ENCODE measurements around the gene C2orf92. TPM values are rescaled to one million over a fixed set of nuclear protein-coding genes. Genes with fewer than 3 reads are reported as not detected.

C2orf92 gene
- total and polyA plus RNA-seq, 2 donors (not counting 1 experiment from before 2014, with no cell fraction given) = 0.99 to 1.1 TPM

DNA sequence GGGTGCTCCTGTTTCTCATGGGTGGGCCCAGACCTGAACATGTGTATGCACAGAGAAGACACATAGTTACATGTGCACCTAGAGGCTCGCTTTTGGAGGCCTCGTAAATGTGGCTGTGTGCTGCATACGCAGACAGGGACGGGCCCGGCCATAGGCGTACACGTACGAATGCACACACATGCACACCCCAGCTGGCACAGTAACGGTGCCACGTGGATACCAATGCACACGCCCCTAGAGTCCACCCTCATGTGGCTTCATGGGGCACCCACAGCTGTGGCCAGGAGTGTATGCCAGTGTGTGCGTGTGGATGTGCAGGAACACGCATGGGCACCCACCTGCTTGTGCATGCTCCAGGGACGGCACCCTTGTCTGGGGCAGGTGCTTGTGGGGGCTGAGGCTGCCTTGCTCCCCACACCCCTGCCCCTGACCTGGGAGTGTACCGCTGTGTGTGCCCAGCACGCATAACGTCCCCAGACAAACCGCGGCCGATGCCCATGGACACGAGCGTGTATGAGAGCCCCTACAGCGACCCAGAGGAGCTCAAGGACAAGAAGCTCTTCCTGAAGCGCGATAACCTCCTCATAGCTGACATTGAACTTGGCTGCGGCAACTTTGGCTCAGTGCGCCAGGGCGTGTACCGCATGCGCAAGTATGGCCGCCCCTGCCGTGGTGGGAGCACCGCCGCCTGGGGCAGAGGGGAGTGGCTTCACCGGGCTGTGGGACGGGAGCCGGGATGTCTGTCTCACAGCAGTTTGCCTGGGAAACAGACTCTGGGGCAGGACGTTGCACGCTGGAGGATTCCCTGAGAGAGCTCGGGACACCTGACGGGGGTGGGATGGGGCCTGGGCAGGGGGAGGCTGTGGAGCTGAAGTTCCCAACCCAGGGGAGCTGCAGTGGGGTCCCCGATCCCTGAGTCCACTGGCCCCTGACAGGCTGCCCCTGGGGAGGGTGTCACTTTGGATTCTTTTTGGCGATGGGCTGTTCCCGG lies 64.8 kb downstream of the C2orf92 start:
- no peaks in the 10 kb centered on the region for H3K9me3 ChIP-seq (ENCODE audit: control insufficient read depth, insufficient read depth, low read depth, low read length)
- no peak for DNase-seq (ENCODE audit: low read depth in 2 of 2)
- no peak overlapping the region for H3K4me2 ChIP-seq (ENCODE audit: extremely low read depth, insufficient read depth, low read length)
- H3K27me3 ChIP-seq (ENCODE audit: control insufficient read depth, insufficient read depth, low read length) = no peaks in the 10 kb centered on the region
- TF ChIP-seq EZH2 (IDR thresholded peaks at IDR 0.05; ENCODE audit: low read length, missing control alignments) = no peak
- TF ChIP-seq, protein P1, sequence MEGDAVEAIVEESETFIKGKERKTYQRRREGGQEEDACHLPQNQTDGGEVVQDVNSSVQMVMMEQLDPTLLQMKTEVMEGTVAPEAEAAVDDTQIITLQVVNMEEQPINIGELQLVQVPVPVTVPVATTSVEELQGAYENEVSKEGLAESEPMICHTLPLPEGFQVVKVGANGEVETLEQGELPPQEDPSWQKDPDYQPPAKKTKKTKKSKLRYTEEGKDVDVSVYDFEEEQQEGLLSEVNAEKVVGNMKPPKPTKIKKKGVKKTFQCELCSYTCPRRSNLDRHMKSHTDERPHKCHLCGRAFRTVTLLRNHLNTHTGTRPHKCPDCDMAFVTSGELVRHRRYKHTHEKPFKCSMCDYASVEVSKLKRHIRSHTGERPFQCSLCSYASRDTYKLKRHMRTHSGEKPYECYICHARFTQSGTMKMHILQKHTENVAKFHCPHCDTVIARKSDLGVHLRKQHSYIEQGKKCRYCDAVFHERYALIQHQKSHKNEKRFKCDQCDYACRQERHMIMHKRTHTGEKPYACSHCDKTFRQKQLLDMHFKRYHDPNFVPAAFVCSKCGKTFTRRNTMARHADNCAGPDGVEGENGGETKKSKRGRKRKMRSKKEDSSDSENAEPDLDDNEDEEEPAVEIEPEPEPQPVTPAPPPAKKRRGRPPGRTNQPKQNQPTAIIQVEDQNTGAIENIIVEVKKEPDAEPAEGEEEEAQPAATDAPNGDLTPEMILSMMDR (conservative IDR thresholded peaks at IDR 0.05 in 1 of 2, IDR thresholded peaks at IDR 0.05 in 1 of 2; ENCODE audit: low read depth in 1 of 2, low read length in 2 of 2) = no peak
- H3K79me2 ChIP-seq (ENCODE audit: control insufficient read depth, insufficient read depth, low read length) = no peaks in the 10 kb centered on the region
- H4K20me1 ChIP-seq (ENCODE audit: control insufficient read depth, extremely low read depth, insufficient read depth, low read length) = no peaks in the 10 kb centered on the region
- H3K36me3 ChIP-seq (ENCODE audit: control insufficient read depth, insufficient read depth, low read length) = no peaks in the 10 kb centered on the region
- H3K9ac ChIP-seq (ENCODE audit: insufficient read depth, low read length) = no peak overlapping the region
- no peak overlapping the region for H3K27ac ChIP-seq (ENCODE audit: insufficient read depth, low read length)
- no peak overlapping the region for H3K4me3 ChIP-seq (replicated peaks in 1 of 4; ENCODE audit: control extremely low read depth in 1 of 4, insufficient read depth in 1 of 4, low read depth in 3 of 4, low read length in 4 of 4)
- H2AFZ ChIP-seq (ENCODE audit: low read length) = no peak overlapping the region
- H3K4me1 ChIP-seq (ENCODE audit: control insufficient read depth, extremely low read depth, insufficient read depth, low read length) = no peaks in the 10 kb centered on the region

DNA sequence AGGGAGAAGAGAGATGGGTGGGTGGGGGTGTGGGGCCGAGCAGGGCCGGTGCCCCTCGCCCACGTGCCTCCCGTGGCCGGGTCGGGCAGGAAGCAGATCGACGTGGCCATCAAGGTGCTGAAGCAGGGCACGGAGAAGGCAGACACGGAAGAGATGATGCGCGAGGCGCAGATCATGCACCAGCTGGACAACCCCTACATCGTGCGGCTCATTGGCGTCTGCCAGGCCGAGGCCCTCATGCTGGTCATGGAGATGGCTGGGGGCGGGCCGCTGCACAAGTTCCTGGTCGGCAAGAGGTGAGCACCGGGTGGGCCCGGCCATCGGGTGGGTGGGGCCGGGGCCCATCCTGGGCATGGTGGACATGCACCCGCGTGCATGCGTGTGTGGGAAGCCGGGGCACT lies 65.6 kb downstream of the C2orf92 start:
- Histone ChIP-seq H4K20me1 (ENCODE audit: control insufficient read depth, extremely low read depth, insufficient read depth, low read length) (no peaks in the 10 kb centered on the region), H3K79me2 (ENCODE audit: control insufficient read depth, insufficient read depth, low read length) (no peaks in the 10 kb centered on the region), H3K4me1 (ENCODE audit: control insufficient read depth, extremely low read depth, insufficient read depth, low read length) (no peaks in the 10 kb centered on the region), H3K4me2 (ENCODE audit: extremely low read depth, insufficient read depth, low read length) (no peak overlapping the region), H3K4me3 (replicated peaks in 1 of 4; ENCODE audit: control extremely low read depth in 1 of 4, insufficient read depth in 1 of 4, low read depth in 3 of 4, low read length in 4 of 4) (no peak overlapping the region), H3K36me3 (ENCODE audit: control insufficient read depth, insufficient read depth, low read length) (no peaks in the 10 kb centered on the region), H3K27ac (ENCODE audit: insufficient read depth, low read length) (no peak overlapping the region), H2AFZ (ENCODE audit: low read length) (no peak overlapping the region), H3K27me3 (ENCODE audit: control insufficient read depth, insufficient read depth, low read length) (no peaks in the 10 kb centered on the region), H3K9me3 (ENCODE audit: control insufficient read depth, insufficient read depth, low read depth, low read length) (no peaks in the 10 kb centered on the region), H3K9ac (ENCODE audit: insufficient read depth, low read length) (no peak overlapping the region)
- TF ChIP-seq, protein P1 (conservative IDR thresholded peaks at IDR 0.05 in 1 of 2, IDR thresholded peaks at IDR 0.05 in 1 of 2; ENCODE audit: low read depth in 1 of 2, low read length in 2 of 2) = no peak
- TF ChIP-seq EZH2 (IDR thresholded peaks at IDR 0.05; ENCODE audit: low read length, missing control alignments) = no peak
- DNase-seq (ENCODE audit: low read depth in 2 of 2) = no peak

DNA sequence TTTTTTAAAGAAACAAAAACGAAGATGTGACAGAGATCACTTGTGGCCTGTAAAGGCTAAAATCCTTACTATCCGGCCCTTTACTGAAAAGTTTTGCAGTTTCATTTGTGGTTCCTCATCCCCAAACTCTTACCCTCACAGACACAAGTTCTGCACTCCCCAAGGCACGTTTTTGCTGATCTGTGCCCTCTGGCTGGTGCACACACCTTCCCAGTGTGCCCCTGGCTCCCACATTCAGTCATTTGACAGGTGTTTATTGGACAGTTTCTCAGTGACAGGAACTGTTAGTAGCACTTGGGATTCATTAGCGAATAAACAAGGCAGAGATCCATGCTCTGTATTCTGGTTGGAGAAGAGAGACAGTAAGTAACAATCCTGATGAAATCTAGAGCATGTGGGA lies 66.7 kb downstream of the C2orf92 start:
- Histone ChIP-seq H3K27ac (ENCODE audit: insufficient read depth, low read length) (no peak overlapping the region), H3K4me2 (ENCODE audit: extremely low read depth, insufficient read depth, low read length) (no peak overlapping the region), H3K9ac (ENCODE audit: insufficient read depth, low read length) (no peak overlapping the region), H3K9me3 (ENCODE audit: control insufficient read depth, insufficient read depth, low read depth, low read length) (no peaks in the 10 kb centered on the region), H3K4me1 (ENCODE audit: control insufficient read depth, extremely low read depth, insufficient read depth, low read length) (no peaks in the 10 kb centered on the region), H3K27me3 (ENCODE audit: control insufficient read depth, insufficient read depth, low read length) (no peaks in the 10 kb centered on the region), H2AFZ (ENCODE audit: low read length) (no peak overlapping the region), H4K20me1 (ENCODE audit: control insufficient read depth, extremely low read depth, insufficient read depth, low read length) (no peaks in the 10 kb centered on the region), H3K4me3 (replicated peaks in 1 of 4; ENCODE audit: control extremely low read depth in 1 of 4, insufficient read depth in 1 of 4, low read depth in 3 of 4, low read length in 4 of 4) (no peak overlapping the region), H3K36me3 (ENCODE audit: control insufficient read depth, insufficient read depth, low read length) (no peaks in the 10 kb centered on the region), H3K79me2 (ENCODE audit: control insufficient read depth, insufficient read depth, low read length) (no peaks in the 10 kb centered on the region)
- DNase-seq (ENCODE audit: low read depth in 2 of 2) = no peak
- TF ChIP-seq, protein P1 (conservative IDR thresholded peaks at IDR 0.05 in 1 of 2, IDR thresholded peaks at IDR 0.05 in 1 of 2; ENCODE audit: low read depth in 1 of 2, low read length in 2 of 2) = no peak
- TF ChIP-seq EZH2 (IDR thresholded peaks at IDR 0.05; ENCODE audit: low read length, missing control alignments) = no peak

Measured in fibroblast of lung (primary cell).